SU-DHL-6 (cell line): Measurements from ENCODE around the gene NUBP2.

Experiments used
- CTCF ChIP-seq: fragments of 200-600 bp; sonication (generic); IDR thresholded peaks from one replicate; pipeline ENCODE4 v1.5.1; 2017; ENCODE audit warnings: antibody characterized with exemption, mild to moderate bottlenecking, low read length, moderate library complexity; ENCODE audit not compliant: insufficient read depth, poor library complexity, severe bottlenecking
- EZH2phosphoT487 ChIP-seq: fragments of 200-600 bp; sonication (generic), shearing (Covaris generic); conservative IDR thresholded peaks from 2 replicates; pipeline ENCODE4 v1.6.1; 2018; ENCODE audit warnings: mild to moderate bottlenecking, antibody characterized with exemption, low read length, moderate library complexity, mixed read lengths

- TF ChIP-seq CTCF = no peak
- no peak for TF ChIP-seq EZH2phosphoT487
Measured at GRCh38 chr16:1746693-1747195, 36.0 kb upstream of the NUBP2 start.
